ENCODE results near the gene PRKCA.

The PRKCA gene

GRCh38 chr17:66531851-66532295, 229.5 kb downstream of the PRKCA start:
- peaks cover 75% of the 10 kb centered on the region for H3K4me1 Mint-ChIP-seq
- no peaks in the 10 kb centered on the region for H3K9me3 Mint-ChIP-seq
- peaks cover 16% of the 10 kb centered on the region for H3K36me3 Mint-ChIP-seq
- no peaks in the 10 kb centered on the region for H3K27me3 Mint-ChIP-seq
- H3K4me3 Mint-ChIP-seq = no peak overlapping the region
- H3K27ac Mint-ChIP-seq = peak overlapping the region; percentile 59

GRCh38 chr17:66533572-66533971, 231.2 kb downstream of the PRKCA start:
- Mint-ChIP-seq H3K27me3 (no peaks in the 10 kb centered on the region), H3K36me3 (peaks cover 14% of the 10 kb centered on the region), H3K9me3 (no peaks in the 10 kb centered on the region), H3K4me3 (no peak overlapping the region), H3K4me1 (peaks cover 82% of the 10 kb centered on the region), H3K27ac (no peak overlapping the region)

- Mint-ChIP-seq H3K4me1 (peaks cover 83% of the 10 kb centered on the region), H3K4me3 (no peak overlapping the region), H3K27me3 (no peaks in the 10 kb centered on the region), H3K27ac (no peak overlapping the region), H3K9me3 (no peaks in the 10 kb centered on the region), H3K36me3 (peaks cover 13% of the 10 kb centered on the region)
These were observed 231.6 kb downstream of the PRKCA start for GRCh38 chr17:66533986-66534385.

GRCh38 chr17:66535611-66536010, 233.2 kb downstream of the PRKCA start:
- H3K9me3 Mint-ChIP-seq = no peaks in the 10 kb centered on the region
- no peak overlapping the region for H3K4me3 Mint-ChIP-seq
- no peaks in the 10 kb centered on the region for H3K27me3 Mint-ChIP-seq
- H3K4me1 Mint-ChIP-seq = peaks cover 88% of the 10 kb centered on the region
- H3K27ac Mint-ChIP-seq = peak overlapping the region; percentile 71
- peaks cover 12% of the 10 kb centered on the region for H3K36me3 Mint-ChIP-seq

GRCh38 chr17:66537502-66537901, 235.1 kb downstream of the PRKCA start:
- Mint-ChIP-seq H3K36me3 (peaks cover 14% of the 10 kb centered on the region), H3K4me1 (peaks cover 93% of the 10 kb centered on the region), H3K27me3 (no peaks in the 10 kb centered on the region), H3K9me3 (no peaks in the 10 kb centered on the region), H3K4me3 (no peak overlapping the region), H3K27ac (no peak overlapping the region)

GRCh38 chr17:66538776-66539175, 236.4 kb downstream of the PRKCA start:
- peaks cover 96% of the 10 kb centered on the region for H3K4me1 Mint-ChIP-seq
- H3K27me3 Mint-ChIP-seq = no peaks in the 10 kb centered on the region
- H3K9me3 Mint-ChIP-seq = no peaks in the 10 kb centered on the region
- peak overlapping the region; percentile 30 for H3K27ac Mint-ChIP-seq
- no peak overlapping the region for H3K4me3 Mint-ChIP-seq
- H3K36me3 Mint-ChIP-seq = peaks cover 11% of the 10 kb centered on the region

- H3K27me3 Mint-ChIP-seq = no peaks in the 10 kb centered on the region
- H3K27ac Mint-ChIP-seq = peak overlapping the region; percentile 17
- H3K4me1 Mint-ChIP-seq = peaks cover 83% of the 10 kb centered on the region
- H3K9me3 Mint-ChIP-seq = no peaks in the 10 kb centered on the region
- peaks cover 9% of the 10 kb centered on the region for H3K36me3 Mint-ChIP-seq
- H3K4me3 Mint-ChIP-seq = peak overlapping the region; percentile 7
These were observed 237.8 kb downstream of the PRKCA start for GRCh38 chr17:66540131-66540781.

- no peaks in the 10 kb centered on the region for H3K27me3 Mint-ChIP-seq
- peaks cover 9% of the 10 kb centered on the region for H3K36me3 Mint-ChIP-seq
- peaks cover 6% of the 10 kb centered on the region for H3K9me3 Mint-ChIP-seq
- peaks cover 83% of the 10 kb centered on the region for H3K4me1 Mint-ChIP-seq
- peak overlapping the region; percentile 17 for H3K27ac Mint-ChIP-seq
- peak overlapping the region; percentile 33 for H3K4me3 Mint-ChIP-seq
These were observed 239.2 kb downstream of the PRKCA start for GRCh38 chr17:66541461-66542128.

GRCh38 chr17:66542129-66542966, 239.9 kb downstream of the PRKCA start:
- peaks cover 15% of the 10 kb centered on the region for H3K36me3 Mint-ChIP-seq
- H3K27ac Mint-ChIP-seq = peak overlapping the region; percentile 81
- H3K4me1 Mint-ChIP-seq = peaks cover 83% of the 10 kb centered on the region
- H3K27me3 Mint-ChIP-seq = no peaks in the 10 kb centered on the region
- H3K4me3 Mint-ChIP-seq = peak overlapping the region; percentile 21
- H3K9me3 Mint-ChIP-seq = peaks cover 9% of the 10 kb centered on the region

GRCh38 chr17:66542967-66543520, 240.6 kb downstream of the PRKCA start:
- Mint-ChIP-seq H3K9me3 (peaks cover 9% of the 10 kb centered on the region), H3K4me3 (peak overlapping the region; percentile 24), H3K36me3 (peaks cover 15% of the 10 kb centered on the region), H3K27ac (peak overlapping the region; percentile 38), H3K27me3 (no peaks in the 10 kb centered on the region), H3K4me1 (peaks cover 83% of the 10 kb centered on the region)

GRCh38 chr17:66543526-66543925, 241.1 kb downstream of the PRKCA start:
- peaks cover 9% of the 10 kb centered on the region for H3K9me3 Mint-ChIP-seq
- peaks cover 83% of the 10 kb centered on the region for H3K4me1 Mint-ChIP-seq
- H3K27me3 Mint-ChIP-seq = no peaks in the 10 kb centered on the region
- H3K27ac Mint-ChIP-seq = no peak overlapping the region
- H3K4me3 Mint-ChIP-seq = no peak overlapping the region
- H3K36me3 Mint-ChIP-seq = peaks cover 15% of the 10 kb centered on the region

GRCh38 chr17:66545918-66546317, 243.5 kb downstream of the PRKCA start:
- Mint-ChIP-seq H3K4me3 (no peak overlapping the region), H3K9me3 (peaks cover 9% of the 10 kb centered on the region), H3K36me3 (peaks cover 15% of the 10 kb centered on the region), H3K27ac (no peak overlapping the region), H3K4me1 (peaks cover 81% of the 10 kb centered on the region), H3K27me3 (no peaks in the 10 kb centered on the region)

GRCh38 chr17:66547151-66547865, 244.9 kb downstream of the PRKCA start:
- H3K36me3 Mint-ChIP-seq = peaks cover 13% of the 10 kb centered on the region
- peak overlapping the region; percentile 64 for H3K4me3 Mint-ChIP-seq
- peaks cover 9% of the 10 kb centered on the region for H3K9me3 Mint-ChIP-seq
- H3K27me3 Mint-ChIP-seq = no peaks in the 10 kb centered on the region
- peaks cover 75% of the 10 kb centered on the region for H3K4me1 Mint-ChIP-seq
- peak overlapping the region; percentile 93 for H3K27ac Mint-ChIP-seq

GRCh38 chr17:66548158-66548557, 245.7 kb downstream of the PRKCA start:
- Mint-ChIP-seq H3K36me3 (peaks cover 14% of the 10 kb centered on the region), H3K27me3 (no peaks in the 10 kb centered on the region), H3K4me3 (peak overlapping the region; percentile 64), H3K4me1 (peaks cover 71% of the 10 kb centered on the region), H3K9me3 (peaks cover 9% of the 10 kb centered on the region), H3K27ac (peak overlapping the region; percentile 93)

Data from activated naive CD4-positive, alpha-beta T cell treated with anti-CD3 and anti-CD28 coated beads, Interleukin-2, amount 50 U/mL, for 24 hours (primary cell).